Left cardiac atrium (tissue), 4 donors: ENCODE results near the gene CNGA1. TPM values are rescaled to one million over a fixed set of nuclear protein-coding genes. Genes with fewer than 3 reads are reported as not detected.
A peak's percentile ranks its signal among the peaks of the same experiment; 100 is the strongest.
"Not testable (repeated sequence)": the region's sequence is repeated elsewhere in the genome, so short reads cannot be mapped to it uniquely, and the experiment has no call there.

Experiments
- ATAC-seq, 2 donors: fragments of 200-7000 bp; cut with Tn5 transposase; one replicate each; pipeline ENCODE4 v1.9.1; 2020; ENCODE audit warnings: mild to moderate bottlenecking in 2 of 2, moderate library complexity in 2 of 2
- DNase-seq: peaks from one replicate; pipeline ENCODE4 v3.0.0-alpha.2; 2020
- intact Hi-C, 2 donors: fragments of 100-400 bp; cut with DNase I; formaldehyde crosslinking; loops; one replicate each; pipeline versions ENCODE4 v1.14.1 to v1.15.1; 2022 to 2023
- total RNA-seq, 2 donors: library from RNA; stranded (reverse); fragmentation: NEBNext Ultra II Directional; extraction: Animal tissue kit (Norgen Biotek cat#: 25700); gene quantifications; one replicate each; pipeline ENCODE4 v1.2.1, GENCODE V29; 2021
- donor health status: DM: no; HTN: yes; CAD: no.
- donor health status: DM: no; HTN: yes; CAD: no; lungs with severe emphysema.
- donor health status: DM: yes; HTN: yes; CAD: no.
- donor health status: Dilated cardiomyopathy.

CNGA1 gene
- total RNA-seq, 2 donors from 2014 or later: 0.12 to 0.92 TPM

GRCh38 chr4:47922436-47923260 lies 93.8 kb downstream of the CNGA1 start:
- DNase-seq, ATAC-seq, intact Hi-C loops: not testable (repeated sequence)

- DNase-seq, intact Hi-C loops, ATAC-seq: not testable (repeated sequence)
Observed at GRCh38 chr4:47917163-47917562, 99.3 kb downstream of the CNGA1 start.

GRCh38 chr4:47915378-47915777 lies 101.1 kb downstream of the CNGA1 start:
- intact Hi-C loops: no loop called here
- DNase-seq (no peak), ATAC-seq (no peak)

- ATAC-seq (no peak), DNase-seq (no peak)
- intact Hi-C loops: loop anchor here in 1 of 2 donors (5.0 kb wide), 1 partner anchor 78 kb away; the partner anchor contains the start of gene CORIN
Observed at GRCh38 chr4:47914926-47915237, 101.6 kb downstream of the CNGA1 start.

GRCh38 chr4:47914220-47914925 lies 102.1 kb downstream of the CNGA1 start, which contains the start of gene NFXL1:
NFXL1 (minus strand) TSS chr4:47914583; CDS start chr4:47914203, 380 bp downstream.
- intact Hi-C loops: loop anchor here in 1 of 2 donors (5.0 kb wide), 1 partner anchor 77 kb away; the partner anchor contains the start of gene CORIN
- DNase-seq (peak; percentile 99), ATAC-seq (peak; percentile 99 to 100)

- ATAC-seq (peak; percentile 35 to 63), DNase-seq (peak; percentile 47)
- intact Hi-C loops: loop anchor here in 1 of 2 donors (5.0 kb wide), 1 partner anchor 77 kb away; the partner anchor contains the start of gene CORIN
Observed at GRCh38 chr4:47913861-47914219, 102.6 kb downstream of the CNGA1 start.

- ATAC-seq: no peak
- no peak for DNase-seq
- intact Hi-C loops: loop anchor here in 1 of 2 donors (5.0 kb wide), 1 partner anchor 76 kb away; the partner anchor contains the start of gene CORIN
Observed at GRCh38 chr4:47913330-47913729, 103.2 kb downstream of the CNGA1 start.

- intact Hi-C loops: no loop called here
- no peak for DNase-seq
- ATAC-seq: no peak
Observed at GRCh38 chr4:47907089-47907646, 109.3 kb downstream of the CNGA1 start.

GRCh38 chr4:47899639-47900038 lies 116.8 kb downstream of the CNGA1 start:
- ATAC-seq: no peak
- no peak for DNase-seq
- intact Hi-C loops: no loop called here

GRCh38 chr4:47891928-47892327 lies 124.6 kb downstream of the CNGA1 start:
- intact Hi-C loops: no loop called here
- DNase-seq: no peak
- ATAC-seq: no peak

Other genes with a start within 250 kb of the CNGA1 start
- gene CORIN, start 178.6 kb downstream of the CNGA1 start, total RNA-seq: 100 to 1,000 TPM in 1 of 2 donors, 10 to 100 TPM in 1; 89.0 to 106 TPM
- gene NFXL1, start 102.1 kb downstream of the CNGA1 start, total RNA-seq: 1 to 10 TPM; 4.3 to 8.6 TPM
- 1 to 10 TPM in 1 of 2 donors, under 1 TPM in 1; 0.53 to 1.5 TPM for gene NIPAL1, start 91 bp upstream of the CNGA1 start, total RNA-seq
- gene TXK, start 117.6 kb upstream of the CNGA1 start, total RNA-seq: under 1 TPM; 0.62 to 0.84 TPM